Cardiac septum (tissue), 1 donor: ENCODE data around the gene KAT5. TPM values are rescaled to one million over a fixed set of nuclear protein-coding genes. Genes with fewer than 3 reads are reported as not detected.
"Not testable (repeated sequence)": the region's sequence is repeated elsewhere in the genome, so short reads cannot be mapped to it uniquely, and the experiment has no call there.

Source experiments
- DNase-seq: peaks from one replicate; pipeline ENCODE4 v3.0.0-alpha.2; 2020; ENCODE audit warnings: low spot score
- intact Hi-C: fragments of 100-400 bp; cut with DNase I; formaldehyde crosslinking; loops from one replicate; pipeline ENCODE4 v1.14.0; 2022
- total RNA-seq: library from RNA; stranded (reverse); fragmentation: NEBNext Ultra II Directional; extraction: Animal tissue kit (Norgen Biotek cat#: 25700); gene quantifications from one replicate; pipeline ENCODE4 v1.2.1, GENCODE V29; 2021
- donor health status: DM: no; HTN: no; CAD: no.

KAT5 gene
- total RNA-seq, 1 donor from 2014 or later, result 49.2 TPM

DNA sequence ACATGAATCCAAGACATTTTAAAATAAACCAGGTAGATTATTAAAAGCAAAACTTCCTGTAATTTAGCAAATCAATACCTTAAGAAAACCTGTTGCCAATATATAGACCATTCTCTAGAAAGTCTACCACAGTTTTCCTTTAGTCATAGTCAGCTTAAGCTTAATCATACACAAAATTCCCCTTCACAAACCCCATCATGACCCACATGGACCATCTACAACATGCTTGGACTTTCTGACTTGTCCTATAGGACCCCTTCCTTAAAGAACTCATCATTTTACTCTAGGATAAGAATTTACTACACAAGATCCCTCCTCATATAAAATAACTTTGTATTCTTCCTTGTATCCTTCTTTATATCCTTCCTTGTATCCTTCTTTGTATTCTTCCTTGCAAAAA is 24.8 kb downstream of the KAT5 start:
- DNase-seq, result no peak

GRCh38 chr11:65739022-65739421 is 27.0 kb downstream of the KAT5 start:
- no peak for DNase-seq
- intact Hi-C loops, result no loop called here

More for the DNA sequence above, 24.8 kb downstream of the KAT5 start:
- intact Hi-C loops, result no loop called here

GRCh38 chr11:65741185-65741584 is 29.1 kb downstream of the KAT5 start:
- intact Hi-C loops, result no loop called here
- no peak for DNase-seq

- no peak for DNase-seq
- intact Hi-C loops, result no loop called here
These were observed 30.3 kb downstream of the KAT5 start for GRCh38 chr11:65742353-65742752.

GRCh38 chr11:65743681-65744025 is 31.6 kb downstream of the KAT5 start:
- intact Hi-C loops, result no loop called here
- DNase-seq, result no peak

DNA sequence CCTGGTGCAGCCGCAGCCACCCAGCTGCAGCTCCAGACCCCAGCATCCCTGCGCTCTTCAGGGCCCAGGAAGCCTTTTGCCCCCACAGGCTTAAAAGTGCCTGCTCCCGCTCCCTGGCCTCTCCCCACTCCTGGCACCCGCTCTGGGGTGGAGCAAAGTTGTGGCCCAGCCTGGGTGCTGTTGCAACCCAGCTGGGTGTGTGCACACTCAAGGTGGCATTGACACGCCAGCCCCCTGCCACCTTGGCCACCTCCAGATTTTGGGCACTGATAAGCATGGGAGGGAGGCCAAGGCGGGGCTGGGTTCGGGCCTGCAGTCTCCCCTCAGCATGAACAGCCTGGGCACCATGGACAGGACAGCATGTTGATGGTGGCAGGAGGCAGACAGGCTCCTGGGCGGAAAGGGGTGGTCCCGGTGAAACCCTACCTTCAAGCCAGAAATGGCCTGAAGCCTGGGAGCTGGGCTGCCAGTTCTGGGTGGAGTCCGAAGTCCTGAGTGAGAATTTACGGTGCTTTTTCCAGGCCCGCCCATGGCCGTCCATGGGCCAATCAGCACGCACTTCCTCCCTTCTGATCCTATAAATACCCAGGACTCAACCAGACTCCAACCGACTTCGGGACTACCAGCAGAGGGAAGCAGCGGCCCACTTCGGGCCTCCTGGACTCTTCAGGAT is 32.1 kb downstream of the KAT5 start:
- DNase-seq, result no peak
- intact Hi-C loops, result no loop called here

DNA sequence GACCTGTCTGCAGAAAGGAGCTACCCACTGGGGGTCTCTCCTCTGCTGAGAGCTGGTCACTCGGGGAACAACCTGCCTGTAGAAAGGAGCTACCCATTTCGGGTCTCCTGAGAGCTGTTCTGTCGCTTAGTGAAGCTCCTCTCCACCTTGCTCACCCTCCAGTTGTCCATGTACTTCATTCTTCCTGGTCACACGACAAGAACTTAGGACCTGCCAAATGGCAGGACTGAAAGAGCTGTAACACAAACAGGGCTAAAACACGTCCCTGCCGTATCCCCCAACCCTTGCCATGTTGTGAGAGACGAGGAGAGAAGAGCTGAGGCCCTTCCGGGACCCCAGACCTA is 32.6 kb downstream of the KAT5 start:
- intact Hi-C loops, result no loop called here
- DNase-seq, result no peak

GRCh38 chr11:65745049-65745448 is 33.0 kb downstream of the KAT5 start:
- DNase-seq, result no peak
- intact Hi-C loops, result no loop called here

- intact Hi-C loops, DNase-seq: not testable (repeated sequence)
These were observed 50.1 kb downstream of the KAT5 start for GRCh38 chr11:65762169-65762568.

GRCh38 chr11:65762816-65763215 is 50.8 kb downstream of the KAT5 start:
- DNase-seq, intact Hi-C loops: not testable (repeated sequence)

DNA sequence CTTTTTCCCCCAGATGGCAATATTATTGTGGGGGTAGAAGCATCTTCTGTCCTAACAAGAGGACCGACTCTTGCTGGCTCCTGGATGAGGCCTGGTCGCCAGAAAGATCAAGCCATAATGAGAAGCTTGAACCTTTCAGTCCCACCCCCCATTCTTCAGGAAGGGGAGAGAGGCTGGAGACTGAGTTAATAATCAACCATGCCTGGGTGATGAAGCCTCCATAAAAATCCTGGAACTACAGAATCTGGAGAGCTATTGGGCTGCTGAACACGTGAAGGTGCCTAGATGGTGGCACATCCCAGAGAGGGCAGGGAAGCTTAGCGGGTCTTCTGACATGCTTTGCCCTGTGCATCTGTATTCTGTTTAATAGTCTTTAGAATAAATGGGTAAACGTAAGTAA is 52.4 kb downstream of the KAT5 start:
- intact Hi-C loops, result no loop called here
- no peak for DNase-seq

GRCh38 chr11:65766535-65766934 is 54.5 kb downstream of the KAT5 start:
- DNase-seq, result no peak
- intact Hi-C loops, result no loop called here

DNA sequence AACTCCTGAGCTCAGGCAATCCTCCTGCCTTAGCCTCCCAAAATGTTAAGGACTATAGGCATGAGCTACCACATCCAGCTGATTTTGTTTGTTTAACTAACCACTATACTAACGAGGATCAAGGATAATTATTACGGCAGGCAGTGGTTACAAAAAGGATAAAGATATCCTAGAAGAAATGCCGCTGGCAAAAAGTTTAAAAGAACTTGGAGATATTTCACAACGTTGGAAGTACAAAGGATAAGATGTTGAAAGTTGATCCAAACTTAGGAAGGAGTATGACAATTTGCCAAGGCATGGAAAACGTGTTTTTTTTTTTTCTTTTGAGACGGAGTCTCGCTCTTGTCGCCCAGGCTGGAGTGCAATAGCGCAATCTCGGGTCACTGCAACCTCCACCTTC is 55.4 kb downstream of the KAT5 start:
- no peak for DNase-seq
- intact Hi-C loops, result no loop called here

DNA sequence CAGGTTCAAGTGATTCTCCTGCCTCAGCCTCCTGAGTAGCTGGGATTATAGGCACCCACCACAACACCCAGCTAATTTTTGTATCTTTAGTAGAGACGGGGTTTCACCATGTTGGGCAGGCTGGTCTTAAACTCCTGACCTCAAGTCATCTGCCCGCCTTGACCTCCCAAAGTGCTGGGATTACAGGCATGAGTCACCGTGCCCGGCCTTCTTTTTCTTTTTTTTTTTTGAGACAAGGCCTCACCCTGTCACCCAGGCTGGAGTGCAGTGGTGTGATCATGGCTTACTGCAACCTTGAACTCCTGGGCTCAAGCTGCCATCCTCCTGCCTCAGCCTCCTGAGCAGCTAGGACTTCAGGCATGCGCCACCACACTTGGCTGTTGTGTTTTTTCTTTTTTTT is 55.8 kb downstream of the KAT5 start:
- intact Hi-C loops, DNase-seq: not testable (repeated sequence)

Other genes starting within 250 kb of the KAT5 start
- 9,850 TPM for gene MALAT1, start 213.2 kb upstream of the KAT5 start, total RNA-seq
- 60.2 TPM for gene SCYL1, start 187.2 kb upstream of the KAT5 start, total RNA-seq
- gene LTBP3, start 153.9 kb upstream of the KAT5 start, total RNA-seq, result 148 TPM
- gene ZNRD2, start 141.8 kb upstream of the KAT5 start, total RNA-seq, result 28.3 TPM
- 47.4 TPM for gene FAM89B, start 139.7 kb upstream of the KAT5 start, total RNA-seq
- gene EHBP1L1, start 136.2 kb upstream of the KAT5 start, total RNA-seq, result 174 TPM
- gene KCNK7, start 116.5 kb upstream of the KAT5 start, total RNA-seq, result 1.5 TPM
- gene MAP3K11, start 98.0 kb upstream of the KAT5 start, total RNA-seq, result 42.5 TPM
- 15.9 TPM for gene PCNX3, start 96.5 kb upstream of the KAT5 start, total RNA-seq
- gene SIPA1, start 74.2 kb upstream of the KAT5 start, total RNA-seq, result 29.7 TPM
- 45.0 TPM for gene RELA, start 49.3 kb upstream of the KAT5 start, total RNA-seq
- gene RNASEH2C, start 8.5 kb downstream of the KAT5 start, total RNA-seq, result 48.8 TPM
- 8.7 TPM for gene AP5B1, start 68.7 kb downstream of the KAT5 start, total RNA-seq
- not detected for gene OVOL1, start 74.8 kb downstream of the KAT5 start, total RNA-seq
- 0.54 TPM for gene SNX32, start 121.7 kb downstream of the KAT5 start, total RNA-seq
- 434 TPM for gene CFL1, start 145.9 kb downstream of the KAT5 start, total RNA-seq
- 37.6 TPM for gene MUS81, start 148.2 kb downstream of the KAT5 start, total RNA-seq
- 118 TPM for gene EFEMP2, start 160.5 kb downstream of the KAT5 start, total RNA-seq
- gene CTSW, start 167.6 kb downstream of the KAT5 start, total RNA-seq, result 0.83 TPM
- 62.6 TPM for gene FIBP, start 176.2 kb downstream of the KAT5 start, total RNA-seq
- 66.2 TPM for gene CCDC85B, start 178.4 kb downstream of the KAT5 start, total RNA-seq
- gene FOSL1, start 188.1 kb downstream of the KAT5 start, total RNA-seq, result 2.0 TPM
- 45.2 TPM for gene C11orf68, start 206.8 kb downstream of the KAT5 start, total RNA-seq
- 113 TPM for gene DRAP1, start 207.2 kb downstream of the KAT5 start, total RNA-seq
- not detected for gene TSGA10IP, start 233.2 kb downstream of the KAT5 start, total RNA-seq
- gene SART1, start 249.5 kb downstream of the KAT5 start, total RNA-seq, result 35.9 TPM